Thyroid gland (tissue), 4 donors: ENCODE measurements around the gene RAB31. TPM values are rescaled to one million over a fixed set of nuclear protein-coding genes. Genes with fewer than 3 reads are reported as not detected.

ENCODE experiments used
- DNase-seq, 2 donors: peaks; one replicate each; pipeline ENCODE4 v3.0.0-alpha.2; 2019
- H3K27ac ChIP-seq, 3 donors: fragments of 200-600 bp; sonication (generic); 1 replicate in 2 of 3; 2 replicates in 1 of 3; pipeline ENCODE4 v1.5.1; 2016 to 2019; ENCODE audit warnings: mild to moderate bottlenecking in 1 of 3, moderate library complexity in 1 of 3
- H3K27me3 ChIP-seq: fragments of 200-600 bp; sonication (generic); one replicate; pipeline ENCODE4 v1.5.1; 2019
- H3K36me3 ChIP-seq, 2 donors: fragments of 200-600 bp; sonication (generic); one replicate each; pipeline ENCODE4 v1.5.1; 2016 to 2019
- H3K4me1 ChIP-seq, 2 donors: fragments of 200-600 bp; sonication (generic); one replicate each; pipeline ENCODE4 v1.5.1; 2017 to 2019
- H3K4me3 ChIP-seq, 3 donors: fragments of 200-600 bp; sonication (generic); replicated peaks in 1 of 3; 1 replicate in 2 of 3; 2 replicates in 1 of 3; pipeline ENCODE4 v1.5.1; 2016; ENCODE audit warnings: mild to moderate bottlenecking in 1 of 3
- H3K9me3 ChIP-seq: fragments of 200-600 bp; sonication (generic); one replicate; pipeline ENCODE4 v1.5.1; 2017
- POLR2A ChIP-seq, 2 donors: fragments of 450-650 bp; IDR thresholded peaks; one replicate each; pipeline ENCODE4 v1.6.1; 2017; ENCODE audit warnings: antibody characterized with exemption in 2 of 2, mild to moderate bottlenecking in 2 of 2, moderate library complexity in 1 of 2
- WGBS, 2 donors: methylation state at CpG; one replicate each; pipeline ENCODE4 v1.1.5; 2017; 5-methylcytosine and 5-hydroxymethylcytosine counted together
- intact Hi-C: fragments of 100-400 bp; cut with DNase I; formaldehyde crosslinking; loops from one replicate; pipeline ENCODE4 v1.15.1; 2023
- total RNA-seq, 4 donors: library from RNA; depleted of rRNA; stranded (reverse); fragments of >200 nt; gene quantifications; one replicate each; pipeline ENCODE4 v1.2.3, GENCODE V29; 2016
- TF ChIP-seq, protein P1 (sequence below), 6 experiments: fragments of 200-600 bp in 3 of 6; fragments of 450-650 bp in 3 of 6; sonication (generic) in 3 of 6; IDR thresholded peaks; one replicate each; pipeline ENCODE4 v1.5.1; 2016 to 2019; ENCODE audit warnings: antibody characterized with exemption in 6 of 6, mild to moderate bottlenecking in 2 of 6, inconsistent platforms in 1 of 6, moderate library complexity in 1 of 6

The RAB31 gene
- total RNA-seq, 4 donors from 2014 or later = 33.9 to 72.7 (median 40.8) TPM

DNA sequence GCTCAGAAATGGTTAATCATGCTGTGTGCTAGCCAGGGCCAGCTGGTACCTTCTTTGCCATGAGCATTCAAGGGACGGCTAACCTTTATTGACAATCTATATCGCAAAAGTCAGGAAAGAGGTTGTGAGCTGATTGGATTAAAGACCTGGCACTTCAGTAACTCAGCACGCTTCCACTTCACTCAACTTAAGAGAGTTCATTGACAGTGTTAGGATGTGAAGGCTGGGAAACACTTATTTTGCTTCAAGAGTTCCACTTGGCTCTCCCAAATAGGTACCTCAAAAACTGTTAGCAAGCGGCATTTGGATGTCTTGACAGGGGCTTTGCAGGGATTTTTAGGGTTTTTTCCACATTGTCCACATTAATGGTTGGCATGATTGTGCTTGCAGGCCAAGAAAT, 152.6 kb downstream of the RAB31 start:
- 33 to 60% methylated on average over 4 of the region's 4 CpGs for WGBS, 2 donors
- no peaks in the 10 kb centered on the region for H3K27me3 ChIP-seq
- H3K27ac ChIP-seq = no peak overlapping the region
- intact Hi-C loops = no loop called here
- TF ChIP-seq POLR2A (IDR thresholded peaks at IDR 0.05) = no peak
- TF ChIP-seq, protein P1, sequence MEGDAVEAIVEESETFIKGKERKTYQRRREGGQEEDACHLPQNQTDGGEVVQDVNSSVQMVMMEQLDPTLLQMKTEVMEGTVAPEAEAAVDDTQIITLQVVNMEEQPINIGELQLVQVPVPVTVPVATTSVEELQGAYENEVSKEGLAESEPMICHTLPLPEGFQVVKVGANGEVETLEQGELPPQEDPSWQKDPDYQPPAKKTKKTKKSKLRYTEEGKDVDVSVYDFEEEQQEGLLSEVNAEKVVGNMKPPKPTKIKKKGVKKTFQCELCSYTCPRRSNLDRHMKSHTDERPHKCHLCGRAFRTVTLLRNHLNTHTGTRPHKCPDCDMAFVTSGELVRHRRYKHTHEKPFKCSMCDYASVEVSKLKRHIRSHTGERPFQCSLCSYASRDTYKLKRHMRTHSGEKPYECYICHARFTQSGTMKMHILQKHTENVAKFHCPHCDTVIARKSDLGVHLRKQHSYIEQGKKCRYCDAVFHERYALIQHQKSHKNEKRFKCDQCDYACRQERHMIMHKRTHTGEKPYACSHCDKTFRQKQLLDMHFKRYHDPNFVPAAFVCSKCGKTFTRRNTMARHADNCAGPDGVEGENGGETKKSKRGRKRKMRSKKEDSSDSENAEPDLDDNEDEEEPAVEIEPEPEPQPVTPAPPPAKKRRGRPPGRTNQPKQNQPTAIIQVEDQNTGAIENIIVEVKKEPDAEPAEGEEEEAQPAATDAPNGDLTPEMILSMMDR (IDR thresholded peaks at IDR 0.05) = no peak
- H3K36me3 ChIP-seq = peaks cover 0 to 6% of the 10 kb centered on the region in 2 donors
- DNase-seq = no peak
- H3K4me1 ChIP-seq = peaks cover 5 to 9% of the 10 kb centered on the region in 2 donors
- H3K9me3 ChIP-seq = no peaks in the 10 kb centered on the region
- H3K4me3 ChIP-seq = no peak overlapping the region

DNA sequence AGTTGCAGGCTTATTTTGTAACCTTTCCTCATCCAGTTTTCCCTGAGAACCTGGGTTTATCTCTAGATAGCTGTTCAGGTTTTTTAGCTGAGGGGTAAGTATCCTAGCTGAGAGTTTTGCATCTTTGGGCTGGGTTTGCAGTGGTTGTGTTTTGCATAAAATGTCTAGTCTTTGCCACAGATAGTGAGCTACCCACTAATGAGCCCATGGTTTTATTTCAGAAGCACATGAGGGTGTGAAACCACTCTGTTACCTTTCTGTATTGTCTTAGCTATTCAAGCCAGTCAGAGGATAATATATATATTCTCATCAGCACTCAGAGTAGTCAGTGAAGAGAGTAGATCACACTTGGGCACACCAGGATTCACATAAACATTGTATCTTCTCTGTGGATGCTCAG, 153.1 kb downstream of the RAB31 start:
- Histone ChIP-seq H3K27ac (no peak overlapping the region), H3K27me3 (no peaks in the 10 kb centered on the region), H3K36me3 (peaks cover 0 to 6% of the 10 kb centered on the region in 2 donors), H3K4me3 (no peak overlapping the region), H3K9me3 (no peaks in the 10 kb centered on the region), H3K4me1 (peaks cover 0 to 4% of the 10 kb centered on the region in 2 donors)
- intact Hi-C loops = no loop called here
- DNase-seq = no peak
- TF ChIP-seq, protein P1 (IDR thresholded peaks at IDR 0.05) = no peak
- no peak for TF ChIP-seq POLR2A (IDR thresholded peaks at IDR 0.05)

DNA sequence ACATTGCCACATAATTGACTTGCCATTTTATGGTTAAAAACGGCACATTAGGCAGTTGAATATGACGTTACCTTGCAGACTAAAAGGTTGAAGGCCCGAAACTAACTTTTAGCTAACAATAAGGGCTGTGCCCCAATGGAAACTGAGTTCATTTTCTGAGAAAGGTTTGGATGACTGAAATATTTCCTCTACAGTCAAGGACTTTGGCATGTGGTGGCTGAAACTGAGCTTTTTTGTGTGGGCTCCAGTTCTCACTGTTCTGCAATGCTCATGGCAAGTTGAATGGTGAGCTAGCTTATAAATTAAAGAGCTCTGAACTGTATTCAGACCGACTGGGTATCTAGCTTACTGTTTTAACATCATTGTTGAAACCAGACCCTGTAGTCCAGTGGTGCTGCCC, 153.8 kb downstream of the RAB31 start:
- Histone ChIP-seq H3K4me1 (no peaks in the 10 kb centered on the region), H3K27ac (no peak overlapping the region), H3K9me3 (no peaks in the 10 kb centered on the region), H3K27me3 (no peaks in the 10 kb centered on the region), H3K4me3 (no peak overlapping the region), H3K36me3 (peaks cover 0 to 6% of the 10 kb centered on the region in 2 donors)
- 83 to 93% methylated on average over 4 of the region's 4 CpGs for WGBS, 2 donors
- intact Hi-C loops = no loop called here
- DNase-seq = no peak
- TF ChIP-seq, protein P1 (IDR thresholded peaks at IDR 0.05) = no peak
- no peak for TF ChIP-seq POLR2A (IDR thresholded peaks at IDR 0.05)

DNA sequence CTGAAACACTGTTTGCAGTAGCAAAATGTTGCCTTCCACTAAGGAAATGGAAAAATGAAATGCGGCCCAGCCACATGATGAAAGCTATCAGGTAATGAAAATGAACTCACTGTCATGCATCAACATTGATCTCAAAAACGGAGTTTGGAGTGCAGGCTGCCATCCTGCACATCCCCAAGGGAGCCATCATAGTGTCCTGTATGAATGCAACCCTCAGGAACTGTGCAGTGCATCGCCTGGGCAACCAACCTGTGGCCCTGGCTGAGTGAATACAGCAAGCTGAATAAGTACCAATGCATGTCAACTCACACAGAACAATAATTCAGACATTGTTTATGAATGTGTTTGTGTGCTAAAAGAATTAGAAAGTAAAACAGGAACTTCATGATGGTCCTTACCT, 154.6 kb downstream of the RAB31 start:
- no peaks in the 10 kb centered on the region for H3K4me1 ChIP-seq
- H3K4me3 ChIP-seq = no peak overlapping the region
- DNase-seq = no peak
- WGBS, 2 donors = 61 to 63% methylated on average over 3 of the region's 3 CpGs
- H3K27me3 ChIP-seq = no peaks in the 10 kb centered on the region
- intact Hi-C loops = no loop called here
- H3K27ac ChIP-seq = no peak overlapping the region
- no peaks in the 10 kb centered on the region for H3K9me3 ChIP-seq
- TF ChIP-seq POLR2A (IDR thresholded peaks at IDR 0.05) = no peak
- TF ChIP-seq, protein P1 (IDR thresholded peaks at IDR 0.05) = no peak
- H3K36me3 ChIP-seq = peaks cover 0 to 6% of the 10 kb centered on the region in 2 donors

DNA sequence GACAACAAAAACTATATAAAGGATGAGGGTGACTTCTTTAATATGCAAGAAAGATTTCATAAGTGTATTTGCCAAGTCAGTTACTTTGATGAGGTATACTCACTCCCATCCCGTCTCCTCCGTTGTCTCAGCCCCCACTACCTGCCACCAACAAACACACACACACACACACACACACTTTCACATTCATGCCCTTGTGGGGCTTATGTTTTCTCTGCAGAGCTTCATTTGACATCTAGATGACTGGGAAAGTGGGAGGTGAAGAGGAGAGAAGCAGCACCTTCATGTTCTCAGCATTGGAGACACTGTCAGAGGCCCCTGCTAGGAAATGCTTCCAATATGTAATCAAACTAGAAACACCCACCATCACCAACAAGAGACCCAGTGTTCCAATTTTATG, 155.2 kb downstream of the RAB31 start:
- Histone ChIP-seq H3K27ac (no peak overlapping the region), H3K27me3 (no peaks in the 10 kb centered on the region), H3K36me3 (peaks cover 0 to 6% of the 10 kb centered on the region in 2 donors), H3K4me3 (no peak overlapping the region), H3K4me1 (no peaks in the 10 kb centered on the region), H3K9me3 (no peaks in the 10 kb centered on the region)
- WGBS, 2 donors = 65 to 78% methylated on average over 2 of the region's 2 CpGs
- TF ChIP-seq, protein P1 (IDR thresholded peaks at IDR 0.05) = no peak
- no peak for TF ChIP-seq POLR2A (IDR thresholded peaks at IDR 0.05)
- intact Hi-C loops = no loop called here
- DNase-seq = no peak
